ENCODE data around the gene AP3B1.

Gene AP3B1, protein sequence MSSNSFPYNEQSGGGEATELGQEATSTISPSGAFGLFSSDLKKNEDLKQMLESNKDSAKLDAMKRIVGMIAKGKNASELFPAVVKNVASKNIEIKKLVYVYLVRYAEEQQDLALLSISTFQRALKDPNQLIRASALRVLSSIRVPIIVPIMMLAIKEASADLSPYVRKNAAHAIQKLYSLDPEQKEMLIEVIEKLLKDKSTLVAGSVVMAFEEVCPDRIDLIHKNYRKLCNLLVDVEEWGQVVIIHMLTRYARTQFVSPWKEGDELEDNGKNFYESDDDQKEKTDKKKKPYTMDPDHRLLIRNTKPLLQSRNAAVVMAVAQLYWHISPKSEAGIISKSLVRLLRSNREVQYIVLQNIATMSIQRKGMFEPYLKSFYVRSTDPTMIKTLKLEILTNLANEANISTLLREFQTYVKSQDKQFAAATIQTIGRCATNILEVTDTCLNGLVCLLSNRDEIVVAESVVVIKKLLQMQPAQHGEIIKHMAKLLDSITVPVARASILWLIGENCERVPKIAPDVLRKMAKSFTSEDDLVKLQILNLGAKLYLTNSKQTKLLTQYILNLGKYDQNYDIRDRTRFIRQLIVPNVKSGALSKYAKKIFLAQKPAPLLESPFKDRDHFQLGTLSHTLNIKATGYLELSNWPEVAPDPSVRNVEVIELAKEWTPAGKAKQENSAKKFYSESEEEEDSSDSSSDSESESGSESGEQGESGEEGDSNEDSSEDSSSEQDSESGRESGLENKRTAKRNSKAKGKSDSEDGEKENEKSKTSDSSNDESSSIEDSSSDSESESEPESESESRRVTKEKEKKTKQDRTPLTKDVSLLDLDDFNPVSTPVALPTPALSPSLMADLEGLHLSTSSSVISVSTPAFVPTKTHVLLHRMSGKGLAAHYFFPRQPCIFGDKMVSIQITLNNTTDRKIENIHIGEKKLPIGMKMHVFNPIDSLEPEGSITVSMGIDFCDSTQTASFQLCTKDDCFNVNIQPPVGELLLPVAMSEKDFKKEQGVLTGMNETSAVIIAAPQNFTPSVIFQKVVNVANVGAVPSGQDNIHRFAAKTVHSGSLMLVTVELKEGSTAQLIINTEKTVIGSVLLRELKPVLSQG

DNA sequence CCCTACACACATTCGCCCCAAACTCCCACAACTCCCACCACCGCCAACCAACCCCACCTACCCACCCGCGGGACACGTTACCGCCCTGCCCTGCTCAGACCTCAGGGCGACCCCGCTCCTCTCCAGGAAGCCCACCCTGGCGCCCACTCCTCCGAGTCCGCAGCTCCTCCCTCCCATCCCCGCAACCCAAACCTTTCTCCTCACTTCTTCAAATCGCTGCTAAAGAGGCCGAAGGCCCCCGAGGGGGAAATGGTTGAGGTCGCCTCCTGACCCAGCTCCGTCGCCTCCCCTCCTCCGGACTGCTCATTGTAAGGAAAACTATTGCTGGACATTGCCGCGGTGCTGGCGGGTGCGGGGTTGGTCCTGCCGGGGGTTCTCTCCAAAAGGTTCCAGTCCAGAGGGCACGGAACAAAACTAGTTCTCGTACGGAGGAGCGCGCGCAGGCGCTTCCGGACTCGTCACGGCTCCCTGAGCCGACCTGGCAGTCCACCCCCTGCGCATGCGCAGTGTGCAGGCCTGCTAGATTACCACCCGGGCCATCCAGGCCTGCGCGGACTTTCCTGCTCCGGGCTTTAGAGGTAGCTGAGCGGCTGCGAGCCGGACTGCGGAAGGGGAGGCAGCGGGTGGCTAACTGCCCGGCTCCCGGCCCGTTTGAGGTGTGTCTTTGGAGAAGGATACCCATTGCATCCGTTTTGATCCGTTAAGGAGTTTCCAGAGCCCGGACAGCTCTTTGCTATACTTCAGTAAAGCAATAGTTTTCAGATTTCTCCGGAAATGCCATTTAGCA lies at the start of gene AP3B1:
AP3B1 (minus strand) TSS at position 451 of the 787 bp plus-strand sequence; CDS start at position 332, 119 bp downstream.
- in situ Hi-C loops (cut with MboI; ENCODE audit: low pct_unique_long_range_greater_than_20kb, low sequenced_read_pairs): no loop called here
- peak; percentile 98 for DNase-seq

DNA sequence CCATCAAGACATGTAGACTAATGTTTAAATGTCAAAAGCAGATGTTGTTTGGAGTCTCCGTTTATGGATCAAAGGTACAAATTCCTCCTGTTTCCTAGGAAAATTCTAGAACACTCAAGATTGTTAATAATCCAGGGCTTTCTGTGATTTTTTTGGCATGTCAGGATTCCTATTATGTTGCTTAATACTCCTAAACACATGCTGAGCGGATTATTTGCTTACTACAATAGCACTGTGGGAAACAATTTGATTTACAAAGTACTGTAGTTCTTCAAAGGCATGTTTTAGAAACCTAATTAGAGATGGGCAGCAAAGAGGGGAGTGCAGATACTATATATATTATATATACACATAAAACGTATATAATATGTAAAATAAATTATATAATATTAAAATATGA lies 46.9 kb upstream of the AP3B1 start:
- DNase-seq: no peak
- in situ Hi-C loops (cut with MboI; ENCODE audit: low pct_unique_long_range_greater_than_20kb, low sequenced_read_pairs): no loop called here

DNA sequence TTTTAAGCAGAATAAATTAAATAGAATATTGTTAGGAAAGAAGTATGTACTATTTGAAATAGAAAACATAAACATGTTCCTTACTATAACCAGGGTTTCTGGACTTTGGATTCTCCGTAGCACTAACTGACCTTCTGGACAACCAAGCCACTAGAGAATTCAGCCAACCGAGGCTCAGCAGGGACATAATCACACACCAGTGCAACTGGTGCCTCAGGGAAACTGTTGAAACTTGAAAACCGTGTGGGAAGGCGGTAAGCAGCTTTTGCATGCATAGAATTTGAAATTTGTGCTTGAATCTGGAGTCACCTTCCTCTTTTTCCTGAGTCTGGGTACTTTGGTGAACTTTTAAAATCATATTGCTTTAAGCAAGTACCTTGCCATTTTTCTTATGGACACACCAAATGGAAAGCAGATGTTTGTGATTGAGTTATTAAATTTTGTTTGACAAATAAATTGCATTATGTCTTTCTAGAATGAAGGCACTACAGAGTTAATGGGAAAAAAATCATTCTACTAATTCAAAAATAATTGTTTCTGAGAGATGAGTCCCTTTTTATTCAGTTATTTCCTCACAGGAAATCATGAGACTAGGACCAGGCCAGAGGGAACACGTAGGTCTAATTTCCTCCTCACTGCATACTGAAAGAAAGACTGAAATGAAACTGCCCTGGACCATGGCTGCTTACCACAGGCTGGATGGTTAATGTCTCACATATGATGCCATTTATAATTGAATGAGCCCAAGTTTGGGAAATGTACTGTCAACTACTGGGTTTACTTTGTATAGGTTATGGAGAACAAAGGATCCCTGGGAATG lies 45.3 kb upstream of the AP3B1 start:
- DNase-seq: no peak
- in situ Hi-C loops (cut with MboI; ENCODE audit: low pct_unique_long_range_greater_than_20kb, low sequenced_read_pairs): no loop called here

DNA sequence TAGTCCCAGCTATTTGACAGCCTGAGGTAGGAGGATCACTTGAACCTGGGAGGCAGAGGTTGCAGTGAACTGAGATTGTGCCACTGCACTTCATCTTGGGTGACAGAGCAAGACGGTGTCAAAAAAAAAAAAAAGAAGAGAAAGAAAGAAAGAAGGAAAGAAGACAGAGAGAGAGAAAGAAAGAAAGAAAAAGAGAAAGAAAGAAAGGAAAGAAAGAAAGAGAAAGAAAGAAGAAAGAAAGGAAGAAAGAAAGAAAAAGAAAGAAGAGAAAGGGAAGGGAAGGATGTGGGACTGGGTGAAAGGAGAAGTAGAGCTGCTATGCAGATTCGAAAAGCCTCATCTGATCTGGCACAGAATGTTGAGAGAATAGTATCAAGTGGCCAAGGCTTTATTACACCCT lies 42.2 kb upstream of the AP3B1 start:
- no peak for DNase-seq
- in situ Hi-C loops (cut with MboI; ENCODE audit: low pct_unique_long_range_greater_than_20kb, low sequenced_read_pairs): no loop called here

DNA sequence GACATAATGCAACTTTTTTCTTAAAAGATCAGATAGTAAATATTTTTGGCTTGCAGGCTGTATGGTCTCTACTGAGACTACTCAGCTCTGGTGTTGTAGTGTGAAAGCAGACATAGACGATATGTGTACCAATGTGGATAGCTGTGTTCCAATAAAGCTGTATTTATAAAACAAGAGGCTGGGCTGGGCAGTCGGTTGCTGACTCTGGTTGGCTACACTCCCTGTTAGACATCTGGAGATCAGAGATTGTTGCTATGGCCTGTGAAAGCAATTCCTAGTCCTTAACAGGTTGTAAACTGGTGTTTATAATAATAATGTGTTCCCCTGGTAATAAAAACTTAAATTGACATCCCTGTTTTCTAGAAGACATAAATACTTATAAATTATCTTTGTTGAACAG lies 41.5 kb upstream of the AP3B1 start:
- in situ Hi-C loops (cut with MboI; ENCODE audit: low pct_unique_long_range_greater_than_20kb, low sequenced_read_pairs): no loop called here
- no peak for DNase-seq

DNA sequence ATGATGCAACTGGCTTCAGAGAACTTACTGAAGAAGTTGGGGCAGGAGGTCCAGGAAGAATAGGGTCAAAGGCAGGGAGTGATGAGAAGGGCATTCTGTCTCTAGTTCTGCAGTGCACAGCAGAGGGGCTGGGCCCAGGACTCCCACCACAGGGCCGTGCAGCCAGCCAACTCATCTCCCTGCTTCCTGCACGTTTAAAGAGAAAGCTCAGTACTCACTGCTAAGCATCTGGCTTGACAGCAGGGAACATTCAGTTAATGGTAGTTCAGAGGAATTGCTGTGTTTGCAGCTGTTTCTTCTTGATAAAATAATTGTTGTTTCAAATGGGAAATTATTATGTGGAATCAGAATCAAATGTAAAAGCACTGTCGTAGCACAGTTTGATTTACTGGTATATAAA lies 40.3 kb upstream of the AP3B1 start:
- in situ Hi-C loops (cut with MboI; ENCODE audit: low pct_unique_long_range_greater_than_20kb, low sequenced_read_pairs): no loop called here
- no peak for DNase-seq

DNA sequence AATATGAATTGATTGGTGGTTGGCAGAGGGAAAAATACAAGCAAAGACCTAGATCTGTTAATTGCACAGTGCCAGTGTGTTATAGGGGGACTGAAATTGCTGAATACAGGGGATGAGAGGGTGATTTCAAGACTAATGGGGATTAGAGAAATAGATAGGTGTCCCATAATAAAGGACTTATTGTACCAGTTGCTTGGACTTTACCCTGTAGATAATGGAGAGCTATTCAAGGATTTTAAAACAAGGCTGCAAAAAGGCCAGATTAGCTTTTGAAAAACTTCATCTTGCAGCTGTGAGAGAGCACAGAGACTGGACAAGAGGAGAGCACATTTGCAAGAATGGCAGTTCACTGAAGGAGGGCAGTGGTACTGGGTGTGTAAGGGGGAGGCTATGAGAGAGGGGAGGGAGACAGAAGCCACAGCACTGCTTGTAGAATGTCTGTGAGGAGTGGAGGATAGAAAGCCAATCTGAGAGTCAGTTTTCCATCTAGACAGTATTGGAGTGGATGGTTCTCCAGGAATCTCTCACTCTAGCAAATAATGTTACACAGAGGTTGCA lies 37.1 kb upstream of the AP3B1 start:
- in situ Hi-C loops (cut with MboI; ENCODE audit: low pct_unique_long_range_greater_than_20kb, low sequenced_read_pairs): no loop called here
- no peak for DNase-seq

DNA sequence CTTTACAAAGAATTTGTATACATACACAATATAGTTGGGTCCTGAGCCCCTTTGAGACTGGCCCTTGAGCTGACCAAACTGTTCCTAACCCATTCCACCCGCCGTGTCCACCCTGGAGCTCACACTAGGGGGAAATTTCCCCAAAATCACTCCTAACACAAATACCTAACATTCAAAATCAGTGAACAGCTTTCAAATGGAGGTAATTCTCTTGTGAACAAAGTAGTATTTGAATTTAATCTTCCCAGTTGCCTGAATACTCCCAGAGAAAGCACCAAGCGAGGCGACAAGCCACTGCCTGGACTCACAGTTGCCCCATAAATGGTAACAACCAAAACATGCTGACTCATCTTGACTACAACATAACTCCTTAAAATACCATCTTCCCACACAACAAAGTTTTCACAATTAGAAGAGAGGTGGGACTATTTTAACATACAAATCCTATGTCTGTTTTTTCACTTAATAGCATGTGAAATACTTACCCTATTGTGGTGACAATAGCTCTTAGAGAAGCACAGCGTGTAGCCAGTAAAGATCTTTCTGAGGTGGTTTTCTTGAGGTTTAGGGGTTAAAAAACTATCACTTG lies 34.2 kb upstream of the AP3B1 start:
- in situ Hi-C loops (cut with MboI; ENCODE audit: low pct_unique_long_range_greater_than_20kb, low sequenced_read_pairs): no loop called here
- no peak for DNase-seq

DNA sequence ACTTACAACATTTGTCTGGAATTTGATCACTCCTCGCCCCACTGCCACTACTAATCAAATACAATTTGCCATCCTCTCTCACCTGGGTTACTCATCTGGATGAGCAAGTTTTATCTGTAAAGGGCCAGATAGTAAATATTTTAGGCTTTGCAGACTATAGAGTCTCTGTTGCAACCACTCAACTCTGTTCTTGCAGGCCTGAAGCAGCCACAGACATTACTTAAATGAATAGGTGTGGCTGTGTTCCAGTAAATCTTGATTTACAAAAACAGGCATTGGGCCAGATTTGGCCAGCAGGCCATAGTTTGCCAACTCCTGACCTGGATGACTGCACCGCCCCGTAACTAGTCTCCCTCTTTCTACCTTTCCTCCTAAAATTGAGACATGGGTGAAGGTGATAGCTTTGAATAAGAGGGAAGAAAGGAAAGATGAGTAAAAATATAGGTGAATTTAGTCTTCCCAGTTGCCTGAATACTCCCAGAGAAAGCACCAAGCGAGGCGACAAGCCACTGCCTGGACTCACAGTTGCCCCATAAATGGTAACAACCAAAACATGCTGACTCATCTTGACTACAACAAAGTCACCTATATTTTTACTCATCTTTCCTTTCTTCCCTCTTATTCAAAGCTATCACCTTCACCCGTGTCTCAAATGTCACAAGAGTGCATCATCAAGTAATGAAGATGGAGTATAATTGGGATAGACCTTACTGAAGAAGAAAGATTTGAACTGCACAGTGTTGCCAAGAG lies 33.4 kb upstream of the AP3B1 start:
- no peak for DNase-seq
- in situ Hi-C loops (cut with MboI; ENCODE audit: low pct_unique_long_range_greater_than_20kb, low sequenced_read_pairs): no loop called here

DNA sequence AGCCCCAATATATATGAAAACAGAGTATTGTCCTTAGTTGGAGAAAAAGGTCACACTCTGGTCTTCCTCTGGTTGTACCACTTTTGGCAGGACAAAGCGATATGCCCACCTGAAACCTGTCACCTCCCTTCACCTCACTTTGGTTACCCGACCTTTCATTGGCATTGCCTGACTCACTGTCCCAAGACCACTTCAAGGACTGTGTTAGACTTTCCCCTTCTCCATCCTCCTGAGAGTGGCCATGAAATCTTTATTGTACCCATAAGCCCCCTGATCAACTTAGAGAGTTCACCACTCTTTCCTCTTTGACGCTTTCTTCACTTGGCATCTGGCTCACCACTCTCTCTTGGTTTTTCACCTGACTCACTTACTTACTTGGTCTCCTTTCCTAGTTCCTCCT lies 32.4 kb upstream of the AP3B1 start:
- DNase-seq: no peak
- in situ Hi-C loops (cut with MboI; ENCODE audit: low pct_unique_long_range_greater_than_20kb, low sequenced_read_pairs): no loop called here

DNA sequence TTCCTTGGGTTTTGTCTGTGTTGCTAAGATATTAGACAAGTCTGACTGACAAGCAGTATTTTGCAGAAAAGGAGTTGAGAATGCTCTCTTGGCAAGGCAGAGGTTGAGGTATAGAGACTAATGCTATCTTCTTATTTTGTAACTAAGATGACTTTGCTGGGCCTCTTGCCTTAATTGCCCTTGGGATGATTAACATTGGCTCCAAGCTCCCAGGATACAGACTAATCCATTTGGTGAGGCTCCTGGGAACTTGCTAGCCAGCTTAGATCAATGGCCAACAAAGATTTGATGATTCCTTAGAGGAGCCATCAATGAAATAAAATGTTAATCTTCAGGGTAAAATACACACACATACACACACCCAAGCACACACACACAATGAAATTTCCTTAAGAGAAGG lies 28.7 kb upstream of the AP3B1 start:
- in situ Hi-C loops (cut with MboI; ENCODE audit: low pct_unique_long_range_greater_than_20kb, low sequenced_read_pairs): no loop called here
- no peak for DNase-seq

DNA sequence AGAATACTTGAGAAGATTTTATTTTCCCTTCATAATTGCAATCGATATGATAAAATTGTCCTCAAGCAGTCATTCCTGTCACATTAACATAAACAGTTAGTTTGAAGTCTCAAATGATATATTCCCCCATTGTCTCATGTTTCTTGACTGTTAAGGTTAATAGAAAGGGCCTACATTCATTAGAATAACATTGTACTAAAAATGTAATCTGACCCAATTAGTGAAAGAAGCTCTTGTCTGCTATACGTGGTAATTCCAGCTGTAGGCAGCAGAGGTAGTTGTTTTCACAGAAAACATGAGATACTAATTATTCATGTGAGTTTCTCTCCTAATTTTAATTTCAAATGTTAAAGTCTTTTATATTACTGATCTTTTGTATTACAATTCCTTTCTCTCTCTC lies 25.9 kb upstream of the AP3B1 start:
- DNase-seq: peak; percentile 32
- in situ Hi-C loops (cut with MboI; ENCODE audit: low pct_unique_long_range_greater_than_20kb, low sequenced_read_pairs): no loop called here

DNA sequence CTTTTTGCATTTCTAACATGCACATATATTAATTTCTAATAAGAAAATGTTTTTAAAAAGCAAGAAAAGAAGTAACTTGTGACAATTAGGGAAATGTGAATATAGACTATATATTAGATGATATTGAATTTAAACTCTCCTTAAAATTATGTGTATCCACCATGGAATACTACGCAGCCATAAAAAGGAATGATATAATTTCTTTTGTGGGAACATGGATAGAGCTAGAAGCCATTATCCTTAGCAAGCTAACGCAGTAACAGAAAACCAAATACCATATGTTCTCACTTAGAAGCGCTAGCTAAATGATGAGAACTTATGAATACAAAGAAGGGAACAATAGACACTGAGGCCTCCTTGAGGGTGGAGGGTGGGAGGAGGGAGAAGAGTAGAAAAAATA lies 23.8 kb upstream of the AP3B1 start:
- in situ Hi-C loops (cut with MboI; ENCODE audit: low pct_unique_long_range_greater_than_20kb, low sequenced_read_pairs): no loop called here
- no peak for DNase-seq

DNA sequence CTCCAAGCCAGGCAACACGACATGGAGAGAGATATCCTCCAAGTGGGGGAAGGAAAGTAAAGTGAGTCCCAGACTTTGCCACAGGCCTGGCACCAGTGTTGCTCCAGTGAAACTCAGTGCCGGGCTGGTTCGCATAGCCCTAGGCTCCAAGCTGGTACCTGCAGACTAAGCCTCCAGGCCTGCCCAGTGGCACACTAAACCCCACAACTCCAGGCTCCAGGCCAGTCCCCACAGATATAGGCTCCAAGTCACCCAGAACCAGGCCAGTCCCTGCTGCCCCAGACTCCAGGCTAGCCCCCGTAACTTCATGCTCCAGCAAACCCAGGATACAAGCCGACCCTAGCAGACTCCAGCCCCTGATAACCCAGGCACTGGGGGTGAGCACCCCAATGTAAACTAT lies 23.0 kb upstream of the AP3B1 start:
- in situ Hi-C loops (cut with MboI; ENCODE audit: low pct_unique_long_range_greater_than_20kb, low sequenced_read_pairs): no loop called here
- DNase-seq: no peak

DNA sequence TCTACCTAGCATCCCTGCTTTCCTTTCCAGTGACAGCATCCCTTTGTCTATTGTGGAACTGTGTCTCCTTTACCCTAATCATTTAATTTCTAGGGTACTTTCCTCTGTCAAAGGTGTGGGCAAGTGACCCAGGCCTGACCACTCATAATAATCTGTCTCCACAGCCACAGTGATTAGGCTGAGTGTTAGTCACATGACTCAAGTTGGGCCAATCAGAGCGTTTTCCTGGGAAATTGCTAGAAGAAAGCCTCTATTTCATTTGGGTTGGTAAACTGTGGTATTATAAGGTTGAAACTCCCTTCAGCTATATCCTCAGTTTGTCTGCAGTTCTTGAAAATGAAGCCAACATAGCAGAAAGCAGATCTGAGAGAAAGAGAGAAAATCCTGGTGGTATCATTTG lies 14.2 kb upstream of the AP3B1 start:
- DNase-seq: no peak
- in situ Hi-C loops (cut with MboI; ENCODE audit: low pct_unique_long_range_greater_than_20kb, low sequenced_read_pairs): no loop called here

DNA sequence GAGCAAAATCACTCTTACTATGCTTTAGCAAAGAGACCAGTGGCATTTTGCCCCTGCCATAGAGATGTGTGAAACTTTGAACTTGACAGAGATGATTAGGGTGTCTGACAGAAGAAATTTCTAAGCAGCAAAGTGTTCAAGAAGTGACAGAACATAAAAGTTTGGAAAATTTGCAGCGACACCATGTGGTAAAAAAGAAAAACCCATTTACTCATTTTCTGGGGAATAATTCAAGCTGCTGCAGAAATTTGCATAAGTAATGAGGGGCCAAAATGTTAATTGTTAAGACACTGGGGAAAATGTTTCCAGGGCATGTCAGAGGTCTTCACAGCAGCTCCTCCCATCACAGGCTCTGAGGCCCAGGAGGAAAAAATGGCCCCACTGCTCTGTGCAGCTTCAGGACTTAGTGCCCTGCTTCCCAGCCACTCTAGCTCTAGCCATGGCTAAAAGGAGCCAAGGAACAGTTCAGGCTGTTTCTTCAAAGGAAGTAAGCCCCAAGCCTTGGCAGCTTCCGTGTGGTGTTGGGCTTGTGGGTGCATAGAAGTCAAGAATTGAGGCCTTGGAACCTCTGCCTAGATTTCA lies 6.1 kb upstream of the AP3B1 start:
- DNase-seq: no peak
- in situ Hi-C loops (cut with MboI; ENCODE audit: low pct_unique_long_range_greater_than_20kb, low sequenced_read_pairs): no loop called here
